T-helper 1 cell (primary cell): ENCODE measurements around the gene EVA1C.
"Not testable (repeated sequence)": the region's sequence is repeated elsewhere in the genome, so short reads cannot be mapped to it uniquely, and the experiment has no call there.

Source experiments
- DNase-seq, 5 donors: peaks; one replicate each; pipeline ENCODE4 v3.0.0-alpha.2; 2012 to 2020

Gene EVA1C

GRCh38 chr21:32467291-32467690 is 54.8 kb downstream of the EVA1C start:
- no peak for DNase-seq

- no peak for DNase-seq
Measured at GRCh38 chr21:32468681-32469111, 56.2 kb downstream of the EVA1C start.

- DNase-seq, result no peak
Measured at GRCh38 chr21:32469628-32470027, 57.1 kb downstream of the EVA1C start.

- DNase-seq, result no peak
Measured at GRCh38 chr21:32470206-32470605, 57.7 kb downstream of the EVA1C start.

- DNase-seq, result no peak
Measured at GRCh38 chr21:32472890-32473765, 60.6 kb downstream of the EVA1C start.

GRCh38 chr21:32474179-32475059 is 61.9 kb downstream of the EVA1C start:
- DNase-seq, result no peak

GRCh38 chr21:32475162-32475812 is 62.8 kb downstream of the EVA1C start:
- DNase-seq, result no peak

GRCh38 chr21:32476661-32477423 is 64.3 kb downstream of the EVA1C start:
- DNase-seq, result no peak

GRCh38 chr21:32477424-32477745 is 64.9 kb downstream of the EVA1C start:
- DNase-seq, result no peak

GRCh38 chr21:32481875-32482408 is 69.4 kb downstream of the EVA1C start:
- no peak for DNase-seq

- DNase-seq, result no peak
Measured at GRCh38 chr21:32482565-32483292, 70.2 kb downstream of the EVA1C start.

- DNase-seq, result no peak
Measured at GRCh38 chr21:32483293-32483595, 70.7 kb downstream of the EVA1C start.

- no peak for DNase-seq
Measured at GRCh38 chr21:32484706-32485380, 72.3 kb downstream of the EVA1C start.

- DNase-seq, result no peak
Measured at GRCh38 chr21:32492376-32492775, 79.9 kb downstream of the EVA1C start.

GRCh38 chr21:32494934-32495709 is 82.6 kb downstream of the EVA1C start:
- DNase-seq, result no peak

GRCh38 chr21:32496568-32496967 is 84.1 kb downstream of the EVA1C start:
- no peak for DNase-seq

- DNase-seq, result no peak
Measured at GRCh38 chr21:32499249-32500055, 86.9 kb downstream of the EVA1C start.

GRCh38 chr21:32503641-32504040 is 91.1 kb downstream of the EVA1C start:
- not testable (repeated sequence) for DNase-seq

- DNase-seq, result not testable (repeated sequence)
Measured at GRCh38 chr21:32505767-32506166, 93.3 kb downstream of the EVA1C start.
